Ovary (tissue), 3 donors: ENCODE measurements around the gene MEP1A.
"Not testable (repeated sequence)": the region's sequence is repeated elsewhere in the genome, so short reads cannot be mapped to it uniquely, and the experiment has no call there.

Experiments used
- EP300 ChIP-seq: sonication (generic); formaldehyde crosslinking; IDR thresholded peaks from one replicate; pipeline ENCODE4 v1.6.1; 2017; ENCODE audit warnings: antibody characterized with exemption
- POLR2A ChIP-seq: fragments of 450-650 bp; IDR thresholded peaks from one replicate; pipeline ENCODE4 v1.6.1; 2017; ENCODE audit warnings: antibody characterized with exemption, mild to moderate bottlenecking, moderate library complexity
- TF ChIP-seq, protein P1 (sequence below), 3 donors: fragments of 450-650 bp in 2 of 3; fragments of 200-600 bp in 1 of 3; IDR thresholded peaks; one replicate each; pipeline versions ENCODE4 v1.5.1 to v1.8.0; 2016 to 2022; ENCODE audit warnings: antibody characterized with exemption in 3 of 3, mild to moderate bottlenecking in 1 of 3
- donor health status: DM: no; HTN: no; CAD: no.

GRCh38 chr6:46842252-46842846, 49.2 kb downstream of the MEP1A start:
- not testable (repeated sequence) for TF ChIP-seq POLR2A, EP300
- TF ChIP-seq, protein P1, sequence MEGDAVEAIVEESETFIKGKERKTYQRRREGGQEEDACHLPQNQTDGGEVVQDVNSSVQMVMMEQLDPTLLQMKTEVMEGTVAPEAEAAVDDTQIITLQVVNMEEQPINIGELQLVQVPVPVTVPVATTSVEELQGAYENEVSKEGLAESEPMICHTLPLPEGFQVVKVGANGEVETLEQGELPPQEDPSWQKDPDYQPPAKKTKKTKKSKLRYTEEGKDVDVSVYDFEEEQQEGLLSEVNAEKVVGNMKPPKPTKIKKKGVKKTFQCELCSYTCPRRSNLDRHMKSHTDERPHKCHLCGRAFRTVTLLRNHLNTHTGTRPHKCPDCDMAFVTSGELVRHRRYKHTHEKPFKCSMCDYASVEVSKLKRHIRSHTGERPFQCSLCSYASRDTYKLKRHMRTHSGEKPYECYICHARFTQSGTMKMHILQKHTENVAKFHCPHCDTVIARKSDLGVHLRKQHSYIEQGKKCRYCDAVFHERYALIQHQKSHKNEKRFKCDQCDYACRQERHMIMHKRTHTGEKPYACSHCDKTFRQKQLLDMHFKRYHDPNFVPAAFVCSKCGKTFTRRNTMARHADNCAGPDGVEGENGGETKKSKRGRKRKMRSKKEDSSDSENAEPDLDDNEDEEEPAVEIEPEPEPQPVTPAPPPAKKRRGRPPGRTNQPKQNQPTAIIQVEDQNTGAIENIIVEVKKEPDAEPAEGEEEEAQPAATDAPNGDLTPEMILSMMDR (IDR thresholded peaks at IDR 0.05) = not testable (repeated sequence)
